ENCODE data around the gene ACP2.

ACP2 gene

GRCh38 chr11:47253660-47254059 is 5.0 kb upstream of the ACP2 start:
- Histone ChIP-seq H3K4me1 (ENCODE audit: control insufficient read depth, insufficient read depth, low read length) (peaks cover 50% of the 10 kb centered on the region), H3K4me3 (ENCODE audit: low read length) (no peak overlapping the region), H3K9me3 (ENCODE audit: control insufficient read depth, low read length) (no peaks in the 10 kb centered on the region), H3K9ac (ENCODE audit: low read length) (peak overlapping the region; percentile 55), H3K27me3 (replicated peaks; ENCODE audit: control insufficient read depth, insufficient read depth, low read length) (no peaks in the 10 kb centered on the region), H3K36me3 (ENCODE audit: control insufficient read depth, insufficient read depth, low read length, severe bottlenecking) (no peaks in the 10 kb centered on the region)
- no peak for DNase-seq (ENCODE audit: low read depth)

GRCh38 chr11:47251751-47252150 is 3.1 kb upstream of the ACP2 start:
- H3K4me3 ChIP-seq (ENCODE audit: low read length) = no peak overlapping the region
- DNase-seq (ENCODE audit: low read depth) = no peak
- H3K9me3 ChIP-seq (ENCODE audit: control insufficient read depth, low read length) = no peaks in the 10 kb centered on the region
- no peaks in the 10 kb centered on the region for H3K36me3 ChIP-seq (ENCODE audit: control insufficient read depth, insufficient read depth, low read length, severe bottlenecking)
- H3K9ac ChIP-seq (ENCODE audit: low read length) = no peak overlapping the region
- H3K27me3 ChIP-seq (replicated peaks; ENCODE audit: control insufficient read depth, insufficient read depth, low read length) = no peaks in the 10 kb centered on the region
- peaks cover 50% of the 10 kb centered on the region for H3K4me1 ChIP-seq (ENCODE audit: control insufficient read depth, insufficient read depth, low read length)

GRCh38 chr11:47249378-47249715 is 733 bp upstream of the ACP2 start:
- no peaks in the 10 kb centered on the region for H3K27me3 ChIP-seq (replicated peaks; ENCODE audit: control insufficient read depth, insufficient read depth, low read length)
- H3K4me1 ChIP-seq (ENCODE audit: control insufficient read depth, insufficient read depth, low read length) = peaks cover 32% of the 10 kb centered on the region
- peak overlapping the region; percentile 90 for H3K9ac ChIP-seq (ENCODE audit: low read length)
- H3K36me3 ChIP-seq (ENCODE audit: control insufficient read depth, insufficient read depth, low read length, severe bottlenecking) = peaks cover 16% of the 10 kb centered on the region
- H3K4me3 ChIP-seq (ENCODE audit: low read length) = peak overlapping the region; percentile 89
- no peaks in the 10 kb centered on the region for H3K9me3 ChIP-seq (ENCODE audit: control insufficient read depth, low read length)
- no peak for DNase-seq (ENCODE audit: low read depth)

GRCh38 chr11:47248304-47248663 is 330 bp downstream of the ACP2 start:
- peak; percentile 51 for DNase-seq (ENCODE audit: low read depth)
- Histone ChIP-seq H3K4me1 (ENCODE audit: control insufficient read depth, insufficient read depth, low read length) (peaks cover 23% of the 10 kb centered on the region), H3K9ac (ENCODE audit: low read length) (peak overlapping the region; percentile 90)

GRCh38 chr11:47247502-47247901 is 1.1 kb downstream of the ACP2 start:
- DNase-seq (ENCODE audit: low read depth) = no peak
- no peak overlapping the region for H3K9ac ChIP-seq (ENCODE audit: low read length)
- peak overlapping the region; percentile 89 for H3K4me3 ChIP-seq (ENCODE audit: low read length)
- H3K36me3 ChIP-seq (ENCODE audit: control insufficient read depth, insufficient read depth, low read length, severe bottlenecking) = peaks cover 30% of the 10 kb centered on the region
- no peaks in the 10 kb centered on the region for H3K27me3 ChIP-seq (replicated peaks; ENCODE audit: control insufficient read depth, insufficient read depth, low read length)
- H3K4me1 ChIP-seq (ENCODE audit: control insufficient read depth, insufficient read depth, low read length) = peaks cover 25% of the 10 kb centered on the region
- no peaks in the 10 kb centered on the region for H3K9me3 ChIP-seq (ENCODE audit: control insufficient read depth, low read length)

More at GRCh38 chr11:47248304-47248663, 330 bp downstream of the ACP2 start:
- Histone ChIP-seq H3K9me3 (ENCODE audit: control insufficient read depth, low read length) (no peaks in the 10 kb centered on the region), H3K36me3 (ENCODE audit: control insufficient read depth, insufficient read depth, low read length, severe bottlenecking) (peaks cover 22% of the 10 kb centered on the region), H3K4me3 (ENCODE audit: low read length) (peak overlapping the region; percentile 89), H3K27me3 (replicated peaks; ENCODE audit: control insufficient read depth, insufficient read depth, low read length) (no peaks in the 10 kb centered on the region)

DNA sequence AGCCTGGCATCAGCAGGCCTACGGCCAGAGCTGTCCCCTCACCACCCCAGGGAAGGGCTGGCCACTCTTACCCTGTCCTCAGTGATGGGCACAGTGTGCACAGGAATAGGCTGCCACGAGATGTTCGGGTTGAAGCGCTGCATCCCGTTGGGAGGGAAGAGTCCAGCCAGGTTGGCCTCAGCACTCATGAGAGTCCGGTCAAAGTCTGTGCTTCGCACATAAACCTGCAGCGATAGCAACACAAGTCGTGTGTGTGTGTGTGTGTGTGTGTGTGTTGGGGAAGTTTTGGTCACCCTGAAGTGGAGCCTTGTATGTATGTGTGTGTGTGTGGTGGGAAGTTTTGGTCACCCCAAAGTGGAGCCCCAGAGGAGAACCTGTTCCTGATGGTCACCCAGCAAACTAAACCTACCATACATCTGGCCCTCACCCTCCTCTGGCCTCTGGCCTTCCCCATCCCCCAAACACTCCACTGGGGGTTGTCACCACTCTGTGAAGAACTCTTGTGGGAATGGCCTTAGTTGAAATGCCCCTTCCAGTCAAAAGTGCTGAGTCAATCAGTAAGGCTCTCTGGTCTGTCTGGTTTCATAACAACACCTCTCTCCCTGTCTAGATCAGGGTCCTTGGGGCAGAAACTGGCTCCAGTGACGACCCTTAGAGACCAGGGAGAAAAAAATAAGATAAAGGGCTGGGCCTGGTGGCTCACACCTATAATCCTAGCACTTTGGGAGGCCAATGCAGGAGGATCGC is 2.8 kb downstream of the ACP2 start:
- no peak overlapping the region for H3K4me3 ChIP-seq (ENCODE audit: low read length)
- H3K9me3 ChIP-seq (ENCODE audit: control insufficient read depth, low read length) = no peaks in the 10 kb centered on the region
- DNase-seq (ENCODE audit: low read depth) = no peak
- H3K4me1 ChIP-seq (ENCODE audit: control insufficient read depth, insufficient read depth, low read length) = peaks cover 37% of the 10 kb centered on the region
- H3K9ac ChIP-seq (ENCODE audit: low read length) = no peak overlapping the region
- H3K36me3 ChIP-seq (ENCODE audit: control insufficient read depth, insufficient read depth, low read length, severe bottlenecking) = peaks cover 43% of the 10 kb centered on the region
- no peaks in the 10 kb centered on the region for H3K27me3 ChIP-seq (replicated peaks; ENCODE audit: control insufficient read depth, insufficient read depth, low read length)

DNA sequence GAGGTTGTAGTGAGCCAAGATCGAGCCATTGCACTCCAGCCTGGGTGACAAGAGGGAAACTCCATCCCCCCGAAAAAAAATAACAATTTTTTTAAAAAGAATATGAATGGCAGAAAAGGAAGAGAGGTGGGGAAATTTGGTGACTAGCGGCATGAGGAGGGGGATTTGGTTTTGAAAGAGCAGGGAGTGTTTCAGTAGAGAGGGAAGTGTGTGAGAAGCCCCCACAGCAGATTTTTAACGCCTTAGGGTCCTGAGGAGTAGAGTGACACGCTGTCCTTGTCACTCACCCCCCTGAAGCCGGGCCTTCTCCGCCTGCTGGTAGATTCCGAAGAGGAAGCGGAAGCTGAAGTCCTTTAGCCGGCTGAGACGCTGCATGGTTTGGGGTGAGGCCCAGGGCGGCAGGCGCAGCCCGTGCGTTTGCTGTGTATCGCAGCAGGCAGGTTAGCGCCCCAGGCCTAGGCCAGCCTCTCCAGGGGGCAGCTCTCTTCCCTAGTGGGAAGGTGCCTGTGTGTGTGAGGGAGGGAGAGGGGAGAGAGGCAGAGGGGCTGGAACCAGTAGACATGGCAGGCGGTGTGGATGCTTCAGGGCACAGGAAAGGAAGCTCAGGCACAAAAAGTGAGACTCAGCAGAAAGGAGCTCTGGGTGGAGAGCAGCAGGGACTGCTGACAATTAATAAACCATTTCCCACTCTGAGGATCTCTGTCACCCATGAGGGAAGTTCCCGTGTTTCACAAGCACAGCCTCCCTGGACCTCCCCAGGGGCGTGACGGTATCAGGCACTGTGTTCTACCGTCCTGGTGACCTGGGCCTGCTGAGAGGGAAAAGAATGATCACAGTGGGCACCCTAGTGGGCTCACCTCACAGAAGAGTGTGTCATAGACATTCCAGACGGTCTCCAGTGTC is 3.9 kb downstream of the ACP2 start:
- no peaks in the 10 kb centered on the region for H3K9me3 ChIP-seq (ENCODE audit: control insufficient read depth, low read length)
- H3K9ac ChIP-seq (ENCODE audit: low read length) = no peak overlapping the region
- H3K27me3 ChIP-seq (replicated peaks; ENCODE audit: control insufficient read depth, insufficient read depth, low read length) = no peaks in the 10 kb centered on the region
- H3K36me3 ChIP-seq (ENCODE audit: control insufficient read depth, insufficient read depth, low read length, severe bottlenecking) = peaks cover 51% of the 10 kb centered on the region
- DNase-seq (ENCODE audit: low read depth) = no peak
- H3K4me3 ChIP-seq (ENCODE audit: low read length) = no peak overlapping the region
- H3K4me1 ChIP-seq (ENCODE audit: control insufficient read depth, insufficient read depth, low read length) = peaks cover 37% of the 10 kb centered on the region

- Histone ChIP-seq H3K4me1 (ENCODE audit: control insufficient read depth, insufficient read depth, low read length) (peaks cover 32% of the 10 kb centered on the region), H3K9me3 (ENCODE audit: control insufficient read depth, low read length) (no peaks in the 10 kb centered on the region), H3K9ac (ENCODE audit: low read length) (no peak overlapping the region), H3K4me3 (ENCODE audit: low read length) (no peak overlapping the region), H3K36me3 (ENCODE audit: control insufficient read depth, insufficient read depth, low read length, severe bottlenecking) (peaks cover 63% of the 10 kb centered on the region), H3K27me3 (replicated peaks; ENCODE audit: control insufficient read depth, insufficient read depth, low read length) (no peaks in the 10 kb centered on the region)
- DNase-seq (ENCODE audit: low read depth) = no peak
Observed at GRCh38 chr11:47243454-47243853, 5.2 kb downstream of the ACP2 start.

DNA sequence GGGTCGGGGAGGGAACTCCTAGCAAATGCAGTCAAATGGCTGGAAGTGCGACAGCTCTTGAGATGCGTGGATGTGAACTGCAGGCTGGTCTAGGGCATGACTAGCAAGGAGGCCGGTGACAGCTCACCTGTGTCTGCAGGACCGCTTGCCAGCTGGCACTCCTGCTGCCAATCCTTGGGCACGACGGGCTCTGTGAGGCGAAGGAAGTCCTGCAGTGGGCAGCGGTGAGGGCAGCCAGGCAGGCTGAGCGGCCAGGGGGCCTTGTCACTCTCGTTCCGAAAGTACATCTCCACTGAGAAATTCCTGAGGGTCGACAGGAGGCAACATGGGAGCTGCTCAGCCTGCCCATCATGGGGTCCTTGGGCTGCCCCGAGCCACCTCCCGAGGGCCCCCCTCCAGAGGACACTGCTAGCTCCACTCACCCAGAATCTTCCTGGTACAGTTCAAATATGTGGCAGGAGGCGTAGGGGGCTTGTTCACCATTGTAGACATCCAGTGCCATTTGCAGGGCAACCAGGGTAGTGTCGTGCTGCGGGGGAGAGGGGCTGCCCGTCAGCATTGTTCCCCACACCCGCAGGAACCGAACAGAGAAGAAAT is 5.9 kb downstream of the ACP2 start:
- Histone ChIP-seq H3K9ac (ENCODE audit: low read length) (no peak overlapping the region), H3K36me3 (ENCODE audit: control insufficient read depth, insufficient read depth, low read length, severe bottlenecking) (peaks cover 63% of the 10 kb centered on the region), H3K4me1 (ENCODE audit: control insufficient read depth, insufficient read depth, low read length) (peaks cover 31% of the 10 kb centered on the region), H3K27me3 (replicated peaks; ENCODE audit: control insufficient read depth, insufficient read depth, low read length) (no peaks in the 10 kb centered on the region), H3K9me3 (ENCODE audit: control insufficient read depth, low read length) (no peaks in the 10 kb centered on the region), H3K4me3 (ENCODE audit: low read length) (no peak overlapping the region)
- no peak for DNase-seq (ENCODE audit: low read depth)

GRCh38 chr11:47241841-47242301 is 6.7 kb downstream of the ACP2 start:
- Histone ChIP-seq H3K27me3 (replicated peaks; ENCODE audit: control insufficient read depth, insufficient read depth, low read length) (no peaks in the 10 kb centered on the region), H3K4me1 (ENCODE audit: control insufficient read depth, insufficient read depth, low read length) (peaks cover 25% of the 10 kb centered on the region), H3K36me3 (ENCODE audit: control insufficient read depth, insufficient read depth, low read length, severe bottlenecking) (peaks cover 63% of the 10 kb centered on the region), H3K9me3 (ENCODE audit: control insufficient read depth, low read length) (no peaks in the 10 kb centered on the region), H3K4me3 (ENCODE audit: low read length) (no peak overlapping the region), H3K9ac (ENCODE audit: low read length) (no peak overlapping the region)
- no peak for DNase-seq (ENCODE audit: low read depth)

GRCh38 chr11:47239852-47240251 is 8.8 kb downstream of the ACP2 start:
- Histone ChIP-seq H3K4me3 (ENCODE audit: low read length) (no peak overlapping the region), H3K9me3 (ENCODE audit: control insufficient read depth, low read length) (no peaks in the 10 kb centered on the region), H3K9ac (ENCODE audit: low read length) (no peak overlapping the region), H3K27me3 (replicated peaks; ENCODE audit: control insufficient read depth, insufficient read depth, low read length) (no peaks in the 10 kb centered on the region), H3K36me3 (ENCODE audit: control insufficient read depth, insufficient read depth, low read length, severe bottlenecking) (peaks cover 57% of the 10 kb centered on the region), H3K4me1 (ENCODE audit: control insufficient read depth, insufficient read depth, low read length) (peaks cover 23% of the 10 kb centered on the region)
- no peak for DNase-seq (ENCODE audit: low read depth)

Measured in adipocyte (in vitro differentiated cells).